NK-92 (cell line): ENCODE results near the gene SLC37A2.

Source experiments
- DNase-seq: peaks from one replicate; lab custom pipeline; 2025; ENCODE audit not compliant: unreplicated experiment; lab: John Stamatoyannopoulos, UW

The SLC37A2 gene

DNA sequence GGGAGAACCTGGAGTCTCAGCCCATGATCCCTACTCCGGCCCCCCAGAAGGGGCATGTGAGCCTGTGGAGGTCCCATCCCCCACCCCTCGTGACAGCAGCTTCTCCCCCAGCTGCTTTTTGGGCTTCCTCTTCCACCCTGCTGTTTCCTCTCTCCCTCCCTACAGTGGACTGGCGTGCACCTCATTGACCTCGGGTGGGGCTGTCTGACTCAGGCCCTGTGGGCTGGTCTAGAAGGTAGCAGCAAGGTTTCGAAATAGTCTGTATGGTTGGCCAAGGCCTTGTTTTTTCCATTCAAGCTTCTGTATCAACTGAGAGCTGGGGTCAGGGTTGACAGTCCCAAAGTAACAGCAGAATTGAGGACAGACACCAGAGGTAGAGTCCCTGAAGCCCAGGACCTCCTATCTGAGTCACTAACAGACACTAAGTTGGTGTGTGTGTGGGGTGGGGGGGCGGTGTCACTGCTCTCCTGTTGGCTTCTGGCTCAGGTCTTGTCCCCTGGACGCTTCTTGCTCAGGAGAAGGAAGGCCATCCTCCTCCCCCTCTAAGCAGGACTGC is 7.7 kb downstream of the SLC37A2 start:
- DNase-seq: no peak

DNA sequence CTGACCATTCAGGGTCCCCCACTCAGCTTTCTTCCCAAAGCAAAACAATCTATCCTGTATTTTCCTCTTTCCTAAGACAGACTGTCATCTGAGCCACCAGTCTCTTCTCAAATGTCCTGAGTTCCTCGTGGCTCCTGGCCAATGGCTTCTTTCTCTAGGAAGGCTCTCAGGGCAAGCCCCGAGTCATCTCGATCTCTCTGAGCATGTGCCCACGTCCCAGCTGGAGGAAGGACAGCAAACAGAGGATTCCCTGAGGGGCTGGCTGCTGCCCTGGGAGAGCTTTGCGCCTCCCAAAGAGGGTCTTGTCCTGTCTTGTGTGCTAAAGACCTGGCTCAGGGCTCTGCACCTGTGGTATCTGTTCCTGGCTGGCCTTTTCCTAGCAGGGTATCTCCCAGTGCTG is 8.3 kb downstream of the SLC37A2 start:
- DNase-seq: no peak

DNA sequence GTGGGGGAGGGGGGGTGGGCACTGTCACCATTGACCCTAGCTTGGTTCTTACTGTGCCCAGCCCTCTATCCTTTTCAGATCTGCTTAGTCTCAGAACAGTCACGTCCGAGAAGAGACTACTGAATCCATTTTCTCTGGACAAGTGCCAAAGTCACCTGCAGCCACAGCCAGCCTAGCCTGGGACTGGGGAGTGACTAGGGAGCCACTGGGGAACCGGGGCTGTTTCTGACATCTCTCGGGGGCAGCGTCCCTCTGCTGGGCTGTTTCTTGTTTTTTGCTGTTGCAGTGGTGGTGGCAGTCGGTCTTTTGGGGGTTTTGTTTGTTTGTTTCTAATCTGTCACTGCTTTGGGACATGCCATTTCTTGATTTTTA is 8.7 kb downstream of the SLC37A2 start:
- DNase-seq: no peak

DNA sequence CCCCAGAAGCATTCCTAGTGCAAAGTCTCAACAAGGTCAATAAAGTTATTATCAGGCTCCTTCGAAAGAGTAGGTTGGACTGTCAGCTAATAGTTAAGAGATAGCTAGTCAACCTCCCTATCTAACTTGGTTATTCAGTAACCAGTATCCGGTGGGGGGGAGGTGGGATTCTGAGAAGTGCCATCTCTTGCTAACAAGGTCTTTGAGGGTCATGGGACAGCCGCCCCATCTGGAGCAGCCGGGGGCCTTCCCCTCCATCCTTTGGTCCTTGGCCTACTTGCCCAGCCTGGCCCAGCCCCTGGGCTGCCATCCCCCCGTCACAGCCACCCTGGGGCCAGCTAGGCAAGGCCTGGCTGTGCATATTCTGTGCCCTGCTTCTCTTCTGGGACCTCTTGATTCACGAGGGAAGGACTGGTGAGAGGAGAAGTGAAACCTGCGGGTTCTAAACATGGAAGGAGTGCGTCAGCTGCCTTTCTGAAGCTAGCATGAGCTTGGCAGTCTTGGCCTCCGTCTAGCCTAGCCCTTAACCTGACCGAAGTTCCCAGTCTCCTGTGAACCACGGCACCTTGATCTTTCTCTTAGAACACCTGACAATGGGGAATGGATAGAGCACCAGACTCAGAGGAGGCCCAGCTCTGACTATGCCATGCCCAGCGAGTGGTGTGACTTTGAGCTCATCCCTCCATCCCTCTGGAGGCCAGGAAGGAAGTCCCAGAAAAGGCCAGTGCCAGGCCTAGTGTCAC is 9.3 kb downstream of the SLC37A2 start:
- no peak for DNase-seq

DNA sequence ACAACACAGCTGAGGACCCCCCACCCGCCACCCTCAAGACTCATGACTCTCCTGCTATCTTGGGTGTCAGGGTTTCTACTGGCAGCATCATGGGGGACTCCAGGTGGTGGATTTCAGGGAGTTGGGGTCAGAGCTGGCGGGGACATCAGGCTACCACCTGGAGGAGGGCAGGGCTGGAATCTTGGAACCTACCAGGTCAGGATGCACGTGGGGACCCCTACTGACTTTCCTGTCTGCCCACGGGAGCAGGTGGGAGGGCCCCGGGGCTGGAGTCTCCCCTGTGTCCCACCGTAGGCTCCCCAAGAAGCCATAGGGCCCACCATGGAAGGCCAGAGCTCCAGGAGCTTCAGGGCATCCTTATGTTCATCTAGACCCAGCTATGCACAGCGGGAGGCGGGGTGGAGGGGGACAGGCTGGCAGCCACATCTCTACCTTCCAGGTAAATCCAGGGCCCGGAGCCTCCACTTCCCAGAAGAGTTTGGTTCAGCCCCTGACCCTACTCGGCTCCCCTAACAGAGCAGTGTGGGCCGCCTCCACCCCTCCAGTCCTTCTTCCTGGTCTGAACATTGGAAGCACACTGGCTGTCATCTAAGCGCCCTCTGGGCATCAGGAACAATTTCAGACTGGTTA is 10.0 kb downstream of the SLC37A2 start:
- DNase-seq: no peak

DNA sequence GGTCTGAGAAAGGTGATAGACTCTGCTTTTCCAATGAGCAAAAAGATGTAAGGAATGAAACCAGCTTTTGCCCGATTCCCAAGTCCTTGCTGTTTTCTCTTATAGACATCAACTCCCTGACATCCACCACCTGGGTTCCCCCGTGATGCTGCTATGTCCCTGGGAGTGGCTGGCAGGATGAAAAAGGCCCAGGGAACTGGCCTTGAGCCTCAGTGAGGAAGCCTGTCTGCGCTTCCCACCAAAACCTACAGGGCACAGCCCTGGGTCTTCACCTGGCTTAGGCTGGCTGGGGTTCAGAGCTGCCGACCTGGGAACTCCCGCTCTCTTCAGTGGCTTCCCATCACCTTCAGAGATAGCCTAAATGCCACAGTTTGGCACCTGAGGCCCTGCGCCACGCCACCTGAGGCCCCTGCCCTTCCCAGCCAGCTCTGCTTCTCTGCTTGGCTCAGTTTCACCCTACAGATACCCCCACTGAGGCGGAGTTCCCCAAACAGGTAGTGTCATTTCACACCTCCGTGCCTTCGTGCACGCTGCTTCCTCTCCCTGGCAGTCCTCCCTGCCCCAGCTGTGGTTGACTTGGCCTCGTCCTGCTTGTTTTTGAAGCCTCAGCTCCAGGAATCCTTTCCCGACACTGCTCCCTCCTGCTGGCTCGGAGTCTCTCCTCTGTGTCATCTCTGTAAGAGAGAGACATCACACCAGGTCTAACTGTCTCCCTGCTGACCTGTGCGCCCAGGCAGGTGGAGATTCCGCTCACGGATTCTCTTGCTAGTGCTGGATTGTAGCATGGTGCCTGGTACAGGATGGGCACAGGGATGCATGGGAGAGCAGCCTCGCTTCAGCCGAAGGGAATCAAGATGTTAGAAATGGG is 10.7 kb downstream of the SLC37A2 start:
- DNase-seq: no peak

DNA sequence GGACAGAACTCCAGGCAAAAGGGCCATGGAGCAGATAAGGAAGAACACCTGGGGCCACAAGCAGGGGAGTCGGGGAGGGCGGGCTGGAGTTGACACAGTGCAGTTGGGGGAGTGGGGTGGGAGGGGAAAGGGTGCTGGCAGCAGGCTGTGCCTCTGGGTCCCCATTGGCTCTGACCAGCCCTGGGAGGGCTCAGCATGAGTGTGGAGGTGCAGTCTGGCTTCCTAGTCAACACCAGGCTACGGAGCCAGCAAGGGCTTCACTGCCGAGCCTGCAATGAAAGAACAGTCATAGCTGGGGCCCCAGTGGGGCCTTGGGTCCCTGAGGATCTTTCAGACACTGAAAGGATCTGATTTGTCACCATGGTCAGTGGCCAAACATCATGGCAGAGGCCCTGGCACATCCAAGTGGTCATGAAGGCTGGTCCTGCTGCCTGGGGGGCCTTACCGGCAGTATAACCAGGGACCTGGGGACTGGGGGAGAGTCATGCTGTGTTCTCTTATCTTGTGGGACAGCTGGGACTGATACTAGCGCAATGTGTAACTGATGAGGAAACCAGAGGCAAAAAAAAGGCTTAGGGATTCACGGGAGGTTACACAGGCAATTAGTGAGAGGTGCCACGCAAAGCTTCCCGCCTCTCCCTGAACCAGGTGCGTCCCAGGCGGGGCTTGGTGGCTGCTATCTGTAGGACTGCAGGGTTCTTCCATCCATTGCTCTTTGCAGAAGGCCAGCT is 11.6 kb downstream of the SLC37A2 start:
- DNase-seq: no peak

DNA sequence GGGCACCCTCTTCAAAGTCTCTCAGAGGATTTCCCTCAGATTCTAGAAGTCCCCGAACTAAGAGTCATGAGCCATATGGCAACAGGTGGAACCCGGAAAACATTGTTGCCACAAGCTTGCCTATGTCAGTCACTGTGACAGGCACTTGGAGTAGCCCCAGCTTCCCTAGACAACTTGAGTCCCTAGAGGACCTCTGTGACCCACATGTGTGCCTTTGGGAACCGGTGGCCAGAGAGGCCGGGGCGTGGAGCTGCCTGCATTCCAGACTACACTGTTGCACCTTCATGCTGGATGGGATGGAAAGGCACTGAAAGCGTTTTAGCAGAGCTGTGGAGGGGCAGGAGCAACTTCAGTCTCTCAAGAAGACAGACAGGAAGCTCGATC is 12.1 kb downstream of the SLC37A2 start:
- no peak for DNase-seq

DNA sequence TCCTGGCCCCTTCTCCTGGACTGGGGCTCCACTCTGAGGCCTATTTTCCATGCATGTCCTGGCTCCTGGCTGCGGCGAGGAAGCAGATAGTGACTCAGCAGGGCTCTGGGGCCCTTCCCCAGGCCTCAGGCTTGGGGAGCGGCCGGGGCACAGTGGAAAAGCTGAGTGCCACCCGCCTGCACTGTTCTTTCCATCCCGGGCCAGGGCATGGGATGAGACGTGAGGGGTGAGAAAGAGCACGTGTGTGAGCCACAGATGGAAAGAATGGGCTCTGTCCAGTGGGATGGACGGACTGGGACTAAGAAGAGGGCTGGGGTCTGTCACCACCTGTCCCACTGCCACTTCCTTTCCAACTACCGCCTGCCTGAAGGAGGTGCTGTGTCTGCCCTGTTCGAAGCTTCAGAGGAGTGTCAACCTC is 12.8 kb downstream of the SLC37A2 start:
- DNase-seq: no peak

DNA sequence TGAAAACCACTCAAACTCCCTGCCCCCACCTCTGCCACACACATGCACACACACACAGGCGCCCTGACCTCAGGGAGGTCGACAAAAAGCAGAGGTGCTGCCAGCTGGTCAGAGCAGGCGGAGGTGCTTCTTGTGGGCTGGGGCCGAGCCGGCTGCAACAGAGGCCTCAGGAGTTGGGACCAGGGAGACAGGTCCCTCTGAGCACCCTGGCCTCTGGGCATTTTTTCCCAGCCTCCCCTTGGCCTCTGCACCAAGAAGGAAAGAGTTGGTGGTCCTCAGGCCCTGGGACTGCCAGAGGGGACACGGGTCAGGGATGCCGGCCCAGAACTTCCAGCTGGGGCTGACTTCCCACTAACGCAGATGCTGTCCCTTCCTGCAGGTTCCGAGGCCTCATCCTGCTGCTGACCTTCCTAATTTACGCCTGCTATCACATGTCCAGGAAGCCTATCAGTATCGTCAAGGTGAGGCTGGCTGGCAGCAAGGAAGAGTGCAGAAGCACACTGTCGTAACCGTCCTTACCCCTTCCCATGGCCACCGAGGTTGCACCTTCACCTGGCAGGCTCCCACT is 13.4 kb downstream of the SLC37A2 start:
- DNase-seq: no peak

DNA sequence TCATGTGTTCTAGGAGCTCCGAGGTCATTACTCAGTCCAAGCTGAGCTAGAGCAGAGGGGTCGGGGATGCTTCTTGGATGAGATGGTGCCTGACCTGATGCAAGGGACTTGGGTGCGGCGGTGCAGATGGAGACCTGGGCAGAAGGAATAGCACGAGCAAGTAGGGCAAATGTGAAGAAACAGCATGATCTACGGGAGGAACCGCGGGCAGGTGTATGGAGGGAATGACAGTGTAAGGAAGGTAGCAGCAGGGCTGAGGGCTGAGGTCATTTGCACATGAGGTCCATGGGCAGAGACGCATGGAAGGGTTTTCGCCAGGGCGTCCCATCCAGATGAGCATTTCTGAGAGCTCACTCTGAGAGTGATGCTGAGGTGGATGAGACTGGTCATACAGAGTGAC is 14.9 kb downstream of the SLC37A2 start:
- DNase-seq: no peak

DNA sequence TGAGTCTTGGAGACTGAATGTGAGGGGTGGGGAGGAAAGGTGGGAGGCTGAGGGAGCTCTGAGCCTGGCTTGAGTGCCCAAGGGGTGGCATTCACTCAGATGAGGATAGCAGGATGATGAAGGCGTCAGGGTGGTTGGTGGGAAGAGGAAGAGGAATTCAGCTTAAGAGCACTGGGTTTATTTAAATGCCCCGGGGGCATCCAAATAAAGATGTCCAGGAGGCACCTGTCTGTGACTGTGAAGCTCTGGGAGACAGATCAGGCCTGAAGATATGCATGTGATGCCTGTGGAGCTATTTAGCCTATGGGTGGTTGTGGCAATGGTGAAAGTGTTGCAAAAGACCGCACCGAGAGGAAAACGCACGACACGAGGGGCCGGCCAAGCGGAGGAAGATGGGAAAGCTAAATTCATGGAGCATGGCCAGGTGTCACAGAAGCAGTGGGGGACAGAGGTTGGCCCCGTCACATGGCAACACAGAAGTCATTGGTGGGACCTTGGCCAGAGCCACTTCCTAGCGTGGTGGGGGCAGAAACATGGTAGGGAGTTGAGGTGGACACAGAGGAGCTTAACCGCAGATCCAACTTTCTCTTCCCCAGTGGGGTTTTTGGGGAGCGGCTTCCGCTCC is 15.5 kb downstream of the SLC37A2 start:
- no peak for DNase-seq

DNA sequence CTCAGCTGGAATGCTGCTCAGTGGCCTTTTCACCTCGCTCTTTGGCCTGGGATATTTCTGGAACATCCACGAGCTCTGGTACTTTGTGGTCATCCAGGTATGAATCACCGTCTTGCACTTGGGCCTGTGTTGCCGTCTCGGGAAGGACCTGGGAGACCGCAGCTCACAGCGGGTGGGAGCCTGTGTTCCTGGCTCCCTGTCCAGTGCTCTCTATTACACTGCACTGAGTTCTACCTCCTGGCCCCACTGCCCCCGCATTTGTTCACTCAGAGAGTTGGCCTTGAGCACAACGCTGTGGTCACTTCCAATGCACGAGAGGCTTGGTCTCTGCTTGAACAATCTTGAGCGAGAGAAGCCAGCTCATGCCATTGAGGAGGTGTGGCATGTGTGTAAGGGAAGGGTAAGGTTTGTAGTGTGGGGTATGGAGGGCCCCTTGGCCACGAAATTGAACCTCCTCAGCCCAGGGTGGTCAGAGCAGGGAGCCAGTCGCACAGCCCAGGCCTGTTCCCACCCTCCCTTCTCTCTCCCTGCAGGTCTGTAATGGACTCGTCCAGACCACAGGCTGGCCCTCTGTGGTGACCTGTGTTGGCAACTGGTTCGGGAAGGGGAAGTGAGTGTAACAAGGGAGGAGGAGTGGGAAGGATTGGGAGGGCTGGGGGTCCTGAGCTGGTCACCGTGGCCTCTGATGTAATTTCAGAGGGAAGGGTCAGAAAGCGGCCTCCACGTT is 16.2 kb downstream of the SLC37A2 start:
- no peak for DNase-seq

DNA sequence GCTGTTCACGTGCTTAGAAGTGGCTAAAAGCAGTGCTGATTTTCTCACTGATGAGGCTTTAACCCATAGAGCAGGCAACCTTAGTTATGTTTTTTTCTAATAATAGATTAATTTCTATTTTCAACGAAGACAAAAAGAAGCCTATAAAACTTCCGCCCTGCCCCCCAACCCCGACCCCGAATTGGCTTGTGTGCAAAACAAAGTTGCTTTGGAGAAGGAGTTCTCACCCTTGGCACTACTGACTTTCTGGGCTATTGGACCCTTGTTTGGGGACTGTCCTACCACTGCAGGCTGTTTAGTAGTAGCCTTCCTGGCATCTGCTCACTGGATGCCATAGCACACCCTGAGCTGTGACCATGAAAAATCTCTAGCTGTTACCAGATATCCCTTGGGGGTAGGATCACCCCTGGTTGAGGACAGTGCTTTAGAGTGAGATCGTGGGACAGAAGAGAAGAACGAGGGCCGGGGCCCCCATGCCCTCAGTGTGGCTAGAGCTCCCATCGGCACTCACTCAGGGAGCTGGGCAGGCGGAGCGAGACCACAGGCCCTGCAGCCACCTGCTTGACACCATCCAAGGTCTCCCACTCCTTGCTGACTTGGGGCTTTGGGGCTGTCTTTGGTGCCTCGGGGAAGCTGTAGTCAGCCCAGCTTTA is 16.9 kb downstream of the SLC37A2 start:
- no peak for DNase-seq

DNA sequence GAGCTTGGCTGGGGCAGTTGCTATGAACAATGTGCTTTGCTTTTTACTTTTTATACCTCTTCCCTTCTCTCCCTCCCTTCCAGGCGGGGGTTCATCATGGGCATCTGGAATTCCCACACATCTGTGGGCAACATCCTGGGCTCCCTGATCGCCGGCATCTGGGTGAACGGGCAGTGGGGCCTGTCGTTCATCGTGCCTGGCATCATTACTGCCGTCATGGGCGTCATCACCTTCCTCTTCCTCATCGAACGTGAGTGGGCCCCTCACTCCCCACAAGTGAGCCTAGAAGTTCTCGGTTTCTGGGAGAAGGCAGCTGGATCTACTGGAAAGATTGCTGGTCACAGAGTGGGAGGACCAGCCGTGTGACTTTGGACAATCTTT is 17.4 kb downstream of the SLC37A2 start:
- no peak for DNase-seq

DNA sequence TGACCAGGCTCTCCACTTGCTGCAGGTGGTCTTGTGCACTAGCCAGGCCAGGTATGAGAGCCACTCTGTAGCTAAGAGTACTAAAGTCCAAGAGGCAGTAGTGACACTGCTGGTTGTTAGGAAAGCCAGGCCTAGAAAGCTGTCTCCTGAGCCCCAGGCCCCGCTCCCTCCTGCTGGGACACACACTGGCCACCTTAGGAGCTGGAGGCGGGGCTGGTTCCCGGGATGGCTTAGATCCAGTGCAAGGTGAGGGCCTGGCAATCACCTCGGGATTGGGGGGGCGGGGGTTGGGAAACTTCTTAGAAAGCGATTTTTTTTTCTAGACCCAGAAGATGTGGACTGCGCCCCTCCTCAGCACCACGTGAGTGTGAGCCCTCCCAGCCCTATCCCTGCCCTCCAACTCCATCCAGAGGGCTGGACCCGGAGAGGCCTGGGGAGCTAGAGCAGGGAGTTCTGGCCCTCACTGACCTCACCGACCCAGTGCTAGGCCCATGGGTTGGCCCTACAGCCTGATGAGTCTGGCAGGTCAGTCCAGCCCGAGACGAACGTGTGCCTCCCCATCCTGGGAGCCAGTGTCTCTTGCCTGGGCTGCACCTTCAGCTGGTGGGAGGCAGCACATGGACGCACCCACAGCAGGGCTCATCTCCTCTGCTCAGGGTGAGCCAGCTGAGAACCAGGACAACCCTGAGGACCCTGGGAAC is 18.1 kb downstream of the SLC37A2 start:
- DNase-seq: no peak

DNA sequence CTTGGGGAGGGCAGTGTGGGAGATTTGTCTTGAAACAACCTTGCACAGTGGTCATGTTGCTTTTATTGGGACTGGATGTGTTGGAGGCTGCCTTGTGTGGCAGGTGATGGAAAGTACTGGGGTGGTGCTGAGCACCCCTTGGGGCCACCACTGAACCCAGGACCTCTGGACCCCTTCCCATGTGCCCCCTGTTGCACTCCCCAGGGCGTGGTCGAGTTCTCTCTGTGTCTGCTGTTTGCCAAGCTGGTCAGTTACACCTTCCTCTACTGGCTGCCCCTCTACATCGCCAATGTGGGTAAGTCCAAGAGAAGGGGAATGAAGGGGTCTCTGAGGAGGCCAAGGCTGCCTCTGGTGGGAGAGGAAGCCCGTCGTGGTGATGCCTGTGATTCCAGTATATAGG is 18.9 kb downstream of the SLC37A2 start:
- DNase-seq: no peak

DNA sequence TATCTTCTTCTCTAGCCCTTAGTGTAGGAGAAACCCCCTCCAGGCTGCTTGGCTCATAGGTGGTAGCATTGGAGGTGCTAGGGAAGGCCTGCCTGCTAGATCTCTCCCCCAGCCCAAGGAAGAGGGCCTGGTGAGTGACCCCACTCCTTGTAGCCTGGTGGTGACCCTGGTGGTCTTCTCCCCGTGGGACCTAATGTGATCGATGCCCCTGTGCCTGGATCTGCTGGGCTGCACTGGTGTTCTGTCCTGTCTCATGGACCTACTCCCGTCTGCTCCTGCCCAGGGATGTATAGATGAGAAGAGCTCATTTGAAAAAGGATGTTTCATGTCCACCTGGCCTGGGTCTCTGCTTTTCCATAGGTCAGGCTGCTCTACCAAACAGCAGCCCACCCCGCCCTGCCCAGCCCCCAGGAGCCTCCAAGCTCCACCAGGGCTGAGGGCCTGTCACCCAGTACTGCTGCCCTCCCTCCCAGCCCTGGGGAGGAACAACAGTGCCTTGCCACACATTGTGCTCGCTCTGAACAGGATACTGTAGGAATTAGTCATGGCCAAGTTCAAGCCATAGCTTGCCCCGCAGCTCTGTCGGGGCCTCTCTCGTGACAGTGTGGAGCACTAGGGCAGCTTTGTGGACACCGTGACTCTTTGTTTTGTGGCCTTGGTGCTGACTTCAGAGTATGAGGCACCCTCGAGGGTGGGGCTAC is 19.7 kb downstream of the SLC37A2 start:
- no peak for DNase-seq
